Endothelial cell of umbilical vein (primary cell): ENCODE data around the gene PIP5K1C.
A peak's percentile ranks its signal among the peaks of the same experiment; 100 is the strongest.

Experiments
- CTCF ChIP-seq, 2 donors: IDR thresholded peaks; 1 replicate in 1 of 2; 2 replicates in 1 of 2; pipeline ENCODE4 v1.5.1; 2011; ENCODE audit warnings: low read length in 2 of 2, mild to moderate bottlenecking in 2 of 2, moderate library complexity in 2 of 2, control low read depth in 1 of 2, inconsistent platforms in 1 of 2, low read depth in 1 of 2; ENCODE audit not compliant: insufficient read depth in 1 of 2; ENCODE audit errors: extremely low read depth in 1 of 2
- EZH2 ChIP-seq: IDR thresholded peaks from 2 replicates; pipeline ENCODE4 v1.6.1; 2012; ENCODE audit warnings: borderline replicate concordance, low read depth, mild to moderate bottlenecking, moderate library complexity, low read length, inconsistent platforms; ENCODE audit not compliant: severe bottlenecking
- GATA2 ChIP-seq: IDR thresholded peaks from 2 replicates; pipeline ENCODE4 v1.7.0; 2011; ENCODE audit warnings: low read depth, mild to moderate bottlenecking, moderate library complexity, mixed read lengths, low read length; ENCODE audit not compliant: insufficient read length, insufficient read depth
- MAX ChIP-seq: IDR thresholded peaks from 2 replicates; pipeline ENCODE4 v1.6.1; 2011; ENCODE audit not compliant: insufficient read depth, insufficient read length
- MYC ChIP-seq: IDR thresholded peaks from one replicate; pipeline ENCODE4 v1.6.1; 2011; ENCODE audit warnings: mild to moderate bottlenecking, low read depth, low read length
- POLR2A ChIP-seq: IDR thresholded peaks from 2 replicates; pipeline ENCODE4 v1.6.1; 2012; ENCODE audit warnings: low read depth, mild to moderate bottlenecking, control low read depth, low read length
- POLR2AphosphoS5 ChIP-seq: IDR thresholded peaks from 2 replicates; pipeline ENCODE4 v1.6.1; 2012; ENCODE audit warnings: low read depth, mild to moderate bottlenecking, control low read depth, low read length, moderate library complexity; ENCODE audit not compliant: insufficient read depth

- TF ChIP-seq EZH2, result no peak
- peak; percentile 85 to 97 for TF ChIP-seq CTCF (IDR thresholded peaks at IDR 0.05; ENCODE audit: extremely low read depth in 1 of 2, insufficient read depth in 1 of 2, low read depth in 1 of 2, low read length in 2 of 2)
- TF ChIP-seq POLR2AphosphoS5, result no peak
- TF ChIP-seq GATA2, result no peak
- TF ChIP-seq POLR2A, result no peak
- TF ChIP-seq MYC, result no peak
- no peak for TF ChIP-seq MAX
Observed at GRCh38 chr19:3618144-3618810, 82.0 kb downstream of the PIP5K1C start.
